Gastroesophageal sphincter (tissue), 3 donors: ENCODE data around the gene KLHL40.

Experiments
- CTCF ChIP-seq, 4 experiments: fragments of 200-600 bp in 2 of 4; fragments of 450-650 bp in 2 of 4; sonication (generic) in 1 of 4; IDR thresholded peaks; one replicate each; pipeline ENCODE4 v1.5.1; 2017 to 2019; ENCODE audit warnings: antibody characterized with exemption in 4 of 4, mild to moderate bottlenecking in 2 of 4, moderate library complexity in 2 of 4
- POLR2A ChIP-seq, 2 donors: fragments of 450-650 bp; IDR thresholded peaks; one replicate each; pipeline ENCODE4 v1.6.1; 2017; ENCODE audit warnings: antibody characterized with exemption in 2 of 2, mild to moderate bottlenecking in 2 of 2, moderate library complexity in 1 of 2

DNA sequence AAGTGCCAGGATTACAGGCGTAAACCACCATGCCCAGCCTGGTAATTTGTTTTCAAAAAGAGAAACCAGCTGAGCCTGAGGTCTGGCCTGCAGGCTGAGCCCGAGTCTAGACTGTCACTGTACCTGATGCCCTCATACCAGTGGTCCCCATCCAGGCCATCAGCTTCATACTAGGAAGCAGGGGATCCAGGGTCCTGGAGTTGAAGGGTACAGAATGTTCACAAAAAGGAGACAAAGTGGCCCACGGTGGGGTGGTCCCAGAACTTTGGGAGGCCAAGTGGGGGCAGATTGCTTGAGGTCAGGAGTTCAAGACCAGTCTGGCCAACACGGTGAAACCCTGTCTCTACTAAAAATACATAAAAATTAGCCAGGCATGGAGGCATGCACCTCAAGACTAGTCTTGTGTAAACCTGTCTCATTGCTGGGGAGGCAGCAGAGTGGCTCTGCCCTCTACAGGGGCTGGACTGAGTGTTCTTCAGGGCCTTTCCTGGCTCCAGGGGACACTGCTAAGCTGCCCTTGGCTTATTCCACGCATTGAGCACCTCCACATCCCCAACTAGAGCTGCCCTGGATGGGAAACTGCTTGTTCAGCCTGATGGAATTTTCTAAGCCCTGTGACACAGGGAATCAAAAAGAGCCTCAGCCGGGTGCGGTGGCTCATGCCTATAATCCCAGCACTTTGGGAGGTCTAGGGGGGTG is 25.1 kb downstream of the KLHL40 start:
- TF ChIP-seq CTCF (IDR thresholded peaks at IDR 0.05): no peak
- no peak for TF ChIP-seq POLR2A (IDR thresholded peaks at IDR 0.05)
